HEK293T (cell line): Measurements from ENCODE around the gene EPHA2.
"Not testable (repeated sequence)": the region's sequence is repeated elsewhere in the genome, so short reads cannot be mapped to it uniquely, and the experiment has no call there.

Experiments
- CTCF ChIA-PET: fragments of 350-600 bp; formaldehyde crosslinking; extraction: SDS; loops from one replicate; lab custom pipeline; 2021; ENCODE audit warnings: antibody characterized with exemption, inconsistent platforms; lab: Yijun Ruan, JAX
- POLR2A ChIA-PET: fragments of 350-600 bp; formaldehyde crosslinking; extraction: SDS; loops from one replicate; lab custom pipeline; 2020; ENCODE audit warnings: antibody characterized with exemption, inconsistent platforms; lab: Yijun Ruan, JAX
- DNase-seq: peaks from one replicate; pipeline ENCODE4 v3.0.0; 2012; ENCODE audit warnings: mixed read lengths; ENCODE audit errors: extremely low spot score
- ARNT ChIP-seq: fragments of 450-650 bp; IDR thresholded peaks from 2 replicates; pipeline ENCODE4 v1.6.1; 2017; ENCODE audit warnings: mild to moderate bottlenecking
- BHLHE40 ChIP-seq: fragments of 450-650 bp; IDR thresholded peaks from 2 replicates; pipeline ENCODE4 v1.6.1; 2016; ENCODE audit warnings: mild to moderate bottlenecking, moderate library complexity, borderline replicate concordance
- CTBP1 ChIP-seq: fragments of 450-650 bp; IDR thresholded peaks from 2 replicates; pipeline ENCODE4 v1.6.1; 2016; ENCODE audit warnings: borderline replicate concordance
- ELF4 ChIP-seq: fragments of 450-650 bp; IDR thresholded peaks from 2 replicates; pipeline ENCODE4 v1.6.1; 2017; ENCODE audit warnings: antibody characterized with exemption
- FOXA1 ChIP-seq: fragments of 450-650 bp; IDR thresholded peaks from 2 replicates; pipeline ENCODE4 v1.6.1; 2016; ENCODE audit warnings: mild to moderate bottlenecking
- FOXK2 ChIP-seq: fragments of 450-650 bp; IDR thresholded peaks from 2 replicates; pipeline ENCODE4 v1.6.1; 2016; ENCODE audit warnings: mild to moderate bottlenecking
- FOXM1 ChIP-seq: fragments of 450-650 bp; IDR thresholded peaks from 2 replicates; pipeline ENCODE4 v1.6.1; 2017; ENCODE audit warnings: mild to moderate bottlenecking, borderline replicate concordance
- HDGF ChIP-seq: fragments of 450-650 bp; IDR thresholded peaks from 2 replicates; pipeline ENCODE4 v1.6.1; 2017; ENCODE audit warnings: antibody characterized with exemption, borderline replicate concordance
- L3MBTL2 ChIP-seq: fragments of 450-650 bp; conservative IDR thresholded peaks from 2 replicates; pipeline ENCODE4 v1.6.1; 2016; ENCODE audit warnings: mild to moderate bottlenecking
- LEF1 ChIP-seq: fragments of 450-650 bp; IDR thresholded peaks from 2 replicates; pipeline ENCODE4 v1.6.1; 2017; ENCODE audit warnings: mild to moderate bottlenecking, borderline replicate concordance
- NFRKB ChIP-seq: fragments of 450-650 bp; IDR thresholded peaks from 2 replicates; pipeline ENCODE4 v1.6.1; 2016; ENCODE audit warnings: mild to moderate bottlenecking, moderate library complexity
- PKNOX1 ChIP-seq: fragments of 450-650 bp; IDR thresholded peaks from 2 replicates; pipeline ENCODE4 v1.6.1; 2016
- SP1 ChIP-seq: fragments of 450-650 bp; IDR thresholded peaks from 2 replicates; pipeline ENCODE4 v1.6.1; 2017
- SUZ12 ChIP-seq: fragments of 450-650 bp; IDR thresholded peaks from 2 replicates; pipeline ENCODE4 v1.6.1; 2016; ENCODE audit warnings: mild to moderate bottlenecking
- TARDBP ChIP-seq: fragments of 450-650 bp; IDR thresholded peaks from 2 replicates; pipeline ENCODE4 v1.6.1; 2016
- ZNF384 ChIP-seq: fragments of 450-650 bp; IDR thresholded peaks from 2 replicates; pipeline ENCODE4 v1.6.1; 2016

Gene EPHA2

GRCh38 chr1:16199700-16200099 is 43.8 kb upstream of the EPHA2 start:
- ChIA-PET CTCF (interaction anchor here (1.4 kb wide), 1 partner anchor 45 kb away, joined by 5 read pairs; no protein-coding TSS in a partner anchor), POLR2A (interaction anchor here (1.9 kb wide), 1 partner anchor 38 kb away, joined by 5 read pairs; the partner anchor contains the start of gene CPLANE2)
- no peak for TF ChIP-seq SP1
- TF ChIP-seq CTBP1: no peak
- no peak for TF ChIP-seq FOXA1
- no peak for TF ChIP-seq SUZ12
- TF ChIP-seq LEF1: no peak
- TF ChIP-seq L3MBTL2: no peak
- no peak for TF ChIP-seq PKNOX1
- no peak for TF ChIP-seq ARNT
- no peak for TF ChIP-seq FOXK2
- no peak for TF ChIP-seq NFRKB
- TF ChIP-seq HDGF: no peak
- no peak for TF ChIP-seq TARDBP
- TF ChIP-seq BHLHE40: no peak
- TF ChIP-seq FOXM1: no peak
- TF ChIP-seq ELF4: no peak
- no peak for TF ChIP-seq ZNF384
- DNase-seq: no peak

GRCh38 chr1:16199157-16199501 is 43.3 kb upstream of the EPHA2 start:
- POLR2A ChIA-PET: interaction anchor here (1.9 kb wide), 1 partner anchor 38 kb away, joined by 5 read pairs; the partner anchor contains the start of gene CPLANE2
- no peak for TF ChIP-seq HDGF
- TF ChIP-seq CTBP1: no peak
- no peak for TF ChIP-seq FOXK2
- TF ChIP-seq BHLHE40: no peak
- TF ChIP-seq ELF4: no peak
- no peak for DNase-seq
- CTCF ChIA-PET: interaction anchor here (1.4 kb wide), 1 partner anchor 46 kb away, joined by 5 read pairs; no protein-coding TSS in a partner anchor

- ChIA-PET POLR2A (interaction anchor here (1.9 kb wide), 1 partner anchor 39 kb away, joined by 5 read pairs; the partner anchor contains the start of gene CPLANE2), CTCF (no interaction called here)
- no peak for TF ChIP-seq SUZ12
- no peak for TF ChIP-seq SP1
- TF ChIP-seq TARDBP: no peak
- TF ChIP-seq PKNOX1: no peak
- TF ChIP-seq FOXK2: no peak
- no peak for TF ChIP-seq ELF4
- no peak for DNase-seq
These were observed 42.7 kb upstream of the EPHA2 start for GRCh38 chr1:16198444-16199156.

GRCh38 chr1:16196874-16197273 is 41.0 kb upstream of the EPHA2 start:
- ChIA-PET CTCF (no interaction called here), POLR2A (interaction anchor here (1.3 kb wide), 1 partner anchor 10 kb away, joined by 4 read pairs; no protein-coding TSS in a partner anchor)
- DNase-seq: no peak
- no peak for TF ChIP-seq PKNOX1
- no peak for TF ChIP-seq SP1
- no peak for TF ChIP-seq ARNT
- TF ChIP-seq LEF1: no peak
- no peak for TF ChIP-seq ELF4
- no peak for TF ChIP-seq L3MBTL2
- TF ChIP-seq BHLHE40: no peak
- TF ChIP-seq NFRKB: no peak
- TF ChIP-seq CTBP1: no peak
- no peak for TF ChIP-seq TARDBP
- no peak for TF ChIP-seq SUZ12
- TF ChIP-seq FOXK2: no peak
- no peak for TF ChIP-seq FOXM1
- TF ChIP-seq ZNF384: no peak
- TF ChIP-seq HDGF: no peak
- TF ChIP-seq FOXA1: no peak

GRCh38 chr1:16196139-16196538 is 40.3 kb upstream of the EPHA2 start:
- POLR2A ChIA-PET: interaction anchor here (1.3 kb wide), 1 partner anchor 11 kb away, joined by 4 read pairs; no protein-coding TSS in a partner anchor
- DNase-seq, CTCF ChIA-PET: not testable (repeated sequence)

GRCh38 chr1:16195518-16195905 is 39.6 kb upstream of the EPHA2 start:
- ChIA-PET POLR2A (no interaction called here), CTCF (no interaction called here)
- DNase-seq: no peak
- no peak for TF ChIP-seq FOXM1
- TF ChIP-seq PKNOX1: no peak
